NCI-H82 (cell line): ENCODE measurements around the gene CUEDC1.

ENCODE experiments used
- DNase-seq: peaks from one replicate; lab custom pipeline; 2025; lab: John Stamatoyannopoulos, UW

The CUEDC1 gene

DNA sequence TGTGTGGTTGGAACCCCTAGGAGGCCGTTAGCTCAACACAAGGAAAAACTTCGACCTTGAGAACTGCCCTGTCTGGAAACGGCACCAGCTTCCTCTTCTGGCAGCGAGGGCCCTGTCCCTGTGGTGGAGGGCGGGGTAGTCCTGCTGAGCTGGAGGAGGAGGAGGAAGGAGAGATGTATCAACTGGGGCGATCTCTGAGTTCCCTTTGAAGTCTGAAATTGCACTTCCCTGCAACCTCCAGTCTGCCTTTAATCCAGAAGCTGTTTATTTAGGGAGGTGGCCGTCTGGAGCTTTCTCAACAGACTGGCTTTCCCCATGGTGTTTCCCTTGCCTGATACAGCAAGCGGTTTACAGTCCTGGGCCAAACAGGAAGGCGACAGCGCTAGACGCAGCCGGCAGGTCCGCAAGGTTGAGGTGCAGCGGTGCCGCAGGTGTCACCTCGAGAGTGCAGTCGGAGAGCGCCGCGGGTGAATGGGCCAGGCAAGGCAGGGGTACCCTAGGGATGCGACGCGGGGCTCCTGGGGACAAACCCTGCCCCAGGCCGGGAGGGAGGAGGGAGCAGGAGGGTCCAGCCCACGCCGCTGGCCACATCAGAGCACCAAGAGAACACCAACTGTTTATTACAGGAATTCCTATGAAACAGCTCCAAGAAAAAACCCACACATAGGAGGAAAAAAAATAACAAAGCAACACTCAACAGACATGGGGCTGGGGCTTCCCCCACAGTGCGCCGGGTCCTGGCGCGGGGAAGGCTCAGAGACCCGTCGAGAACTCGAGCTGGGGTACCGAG lies 94.0 kb downstream of the CUEDC1 start:
- DNase-seq, result peak; percentile 78

GRCh38 chr17:57860414-57860999 lies 94.7 kb downstream of the CUEDC1 start:
- DNase-seq, result no peak

- DNase-seq, result no peak
Observed at GRCh38 chr17:57859601-57860413, 95.4 kb downstream of the CUEDC1 start.

- DNase-seq, result no peak
Observed at GRCh38 chr17:57858838-57859237, 96.4 kb downstream of the CUEDC1 start.

DNA sequence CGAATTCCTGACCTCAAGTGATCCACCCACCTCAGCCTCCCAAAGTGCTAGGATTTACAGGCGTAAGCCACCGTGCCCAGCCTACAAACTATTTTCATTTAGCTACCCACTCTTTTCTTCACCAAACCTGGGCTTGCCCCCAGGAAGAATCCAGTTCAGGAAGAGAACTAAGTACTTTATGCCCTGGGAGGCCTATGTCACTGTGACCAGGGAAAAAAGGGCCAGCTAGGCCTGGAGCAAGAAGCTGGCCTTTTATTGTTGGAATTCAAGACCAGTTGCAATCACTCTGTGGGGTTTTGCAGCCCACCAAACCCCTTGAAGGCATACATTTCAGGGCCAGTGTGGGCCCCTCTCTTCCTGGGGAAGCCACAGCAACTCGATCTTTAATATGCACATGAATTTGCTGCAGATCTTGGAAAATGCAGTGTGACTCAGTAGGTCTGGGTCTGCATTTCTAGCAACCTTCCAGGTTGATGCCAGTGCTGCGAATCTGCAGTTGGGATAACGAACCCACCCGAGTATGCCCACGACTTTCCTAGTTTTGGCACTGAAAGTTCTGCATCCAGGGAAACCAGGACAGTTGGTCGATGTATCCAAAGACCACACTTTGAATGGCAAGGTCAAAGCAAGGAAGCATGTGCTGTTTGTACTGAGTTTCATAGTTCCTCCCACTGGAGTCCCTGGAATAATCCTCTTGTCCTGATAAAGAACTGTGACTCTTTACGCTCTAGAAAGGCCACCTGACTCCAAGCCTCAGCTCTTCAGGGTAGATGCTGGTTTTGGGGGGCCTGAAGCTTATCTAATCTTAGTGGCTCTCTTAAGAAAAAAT lies 98.2 kb downstream of the CUEDC1 start:
- DNase-seq, result peak; percentile 42

DNA sequence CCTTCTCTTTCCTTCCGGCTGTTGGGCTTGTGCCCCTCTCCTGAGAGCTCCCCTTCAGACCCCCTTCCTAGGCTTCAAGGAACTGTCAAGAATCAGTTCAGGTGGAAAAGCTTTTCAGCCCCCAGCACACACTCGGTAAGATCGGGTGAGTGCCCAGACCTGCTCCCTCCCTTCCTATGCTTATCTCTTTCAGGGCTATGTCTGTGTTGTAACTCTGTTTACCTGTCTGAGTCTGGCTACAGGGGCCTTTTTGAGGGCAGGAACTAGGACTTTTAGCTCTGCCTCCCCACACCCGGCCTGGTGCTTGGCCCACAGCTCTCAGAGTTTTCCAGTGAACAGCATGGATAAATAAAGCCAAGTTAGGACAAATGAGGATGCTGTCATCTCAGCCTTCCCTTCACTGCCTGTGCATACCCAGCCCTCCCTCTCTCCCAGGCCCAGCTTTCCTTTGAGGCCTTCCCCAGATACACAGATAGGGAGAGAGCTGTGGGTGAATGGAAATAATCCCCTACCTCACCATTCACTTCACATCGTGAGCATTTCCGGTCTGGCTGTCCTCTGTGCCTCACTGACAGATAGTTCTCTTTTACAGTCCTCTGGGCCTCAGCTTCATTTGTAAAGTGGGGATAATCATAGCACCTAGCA lies 99.7 kb downstream of the CUEDC1 start:
- DNase-seq, result no peak

GRCh38 chr17:57853695-57854094 lies 101.5 kb downstream of the CUEDC1 start:
- DNase-seq, result no peak

- no peak for DNase-seq
Observed at GRCh38 chr17:57852955-57853328, 102.3 kb downstream of the CUEDC1 start.

GRCh38 chr17:57852092-57852954 lies 102.9 kb downstream of the CUEDC1 start:
- DNase-seq, result no peak

DNA sequence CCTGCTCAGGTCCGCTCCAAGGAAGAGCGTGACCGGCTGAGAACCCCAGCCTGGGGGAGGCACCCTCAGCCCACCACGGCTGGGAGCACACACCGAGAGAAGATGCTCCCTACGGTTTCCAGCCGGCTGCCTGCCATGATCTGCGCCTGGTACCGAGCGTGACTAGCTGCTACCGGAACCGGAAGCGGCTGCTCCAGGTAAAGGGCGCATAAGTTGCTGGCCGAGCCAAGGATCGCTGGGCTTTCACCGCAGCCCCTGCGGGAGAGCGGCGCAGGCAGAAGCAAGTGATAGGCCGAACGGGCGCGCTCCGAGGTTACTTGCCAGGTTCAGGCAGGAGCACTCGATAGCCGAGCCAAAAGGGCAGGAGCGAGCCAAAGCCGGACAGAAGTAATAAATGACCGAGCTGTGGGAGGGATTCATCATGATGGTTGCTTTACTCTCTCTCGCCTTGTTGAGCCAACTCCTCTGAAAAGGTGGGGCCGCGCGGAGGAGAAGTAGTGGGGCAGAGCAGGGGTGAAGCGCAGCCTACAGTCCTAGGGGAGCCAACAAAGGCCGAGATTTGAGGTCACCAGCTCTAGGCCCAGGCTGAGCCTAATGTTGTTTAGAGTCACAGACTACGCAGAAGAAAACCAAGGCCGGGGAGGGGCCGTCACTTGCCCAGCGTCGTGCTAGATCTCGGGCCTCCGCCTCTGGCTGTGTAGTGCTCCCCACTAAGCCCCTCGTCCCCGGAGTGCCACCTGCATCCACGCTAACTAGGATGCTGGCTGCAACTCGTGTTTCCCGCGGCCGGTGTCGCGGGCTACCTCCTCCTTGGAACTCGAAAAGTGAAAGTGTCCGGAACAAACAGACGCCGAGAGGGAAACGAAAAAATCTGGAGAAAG lies 105.1 kb downstream of the CUEDC1 start, which contains the start of gene MRPS23:
TSS of gene MRPS23 (minus strand) at position 171 of the 881 bp plus-strand sequence. CDS start at position 137, 34 bp downstream.
- DNase-seq, result peak; percentile 100

DNA sequence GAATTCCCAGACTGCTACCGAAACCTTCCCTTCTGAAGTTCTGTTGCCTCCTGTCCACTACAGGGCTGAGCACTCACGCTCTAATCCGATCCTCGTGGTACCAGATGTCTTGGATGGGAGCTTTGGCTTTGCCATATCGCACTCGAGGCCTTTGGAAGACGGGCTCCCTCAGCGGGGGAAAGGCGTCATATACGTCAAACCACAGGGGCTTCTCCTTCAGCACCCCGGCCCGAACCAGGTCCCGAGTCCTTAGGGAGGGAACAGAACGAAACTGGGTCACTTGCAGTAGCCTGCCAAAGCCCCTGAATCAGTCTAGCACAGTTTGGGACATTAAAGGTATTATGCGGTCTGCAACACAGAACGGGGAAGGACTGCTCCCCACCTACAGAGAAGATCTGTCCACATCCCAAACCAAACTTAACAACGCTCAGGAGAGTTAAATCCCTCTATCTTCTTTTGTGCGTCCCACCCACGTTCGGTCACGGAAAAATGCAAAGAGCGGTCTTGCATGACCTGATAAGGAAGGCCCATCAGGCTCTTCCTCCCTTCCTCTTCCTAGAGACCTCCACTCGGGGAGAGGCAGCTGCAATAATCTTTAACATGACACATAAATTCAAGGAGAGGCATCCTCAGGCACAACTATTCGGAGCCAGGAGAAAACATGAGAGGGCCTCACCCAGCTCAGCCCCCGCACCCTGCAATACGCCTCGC lies 105.9 kb downstream of the CUEDC1 start:
- DNase-seq, result peak; percentile 92

DNA sequence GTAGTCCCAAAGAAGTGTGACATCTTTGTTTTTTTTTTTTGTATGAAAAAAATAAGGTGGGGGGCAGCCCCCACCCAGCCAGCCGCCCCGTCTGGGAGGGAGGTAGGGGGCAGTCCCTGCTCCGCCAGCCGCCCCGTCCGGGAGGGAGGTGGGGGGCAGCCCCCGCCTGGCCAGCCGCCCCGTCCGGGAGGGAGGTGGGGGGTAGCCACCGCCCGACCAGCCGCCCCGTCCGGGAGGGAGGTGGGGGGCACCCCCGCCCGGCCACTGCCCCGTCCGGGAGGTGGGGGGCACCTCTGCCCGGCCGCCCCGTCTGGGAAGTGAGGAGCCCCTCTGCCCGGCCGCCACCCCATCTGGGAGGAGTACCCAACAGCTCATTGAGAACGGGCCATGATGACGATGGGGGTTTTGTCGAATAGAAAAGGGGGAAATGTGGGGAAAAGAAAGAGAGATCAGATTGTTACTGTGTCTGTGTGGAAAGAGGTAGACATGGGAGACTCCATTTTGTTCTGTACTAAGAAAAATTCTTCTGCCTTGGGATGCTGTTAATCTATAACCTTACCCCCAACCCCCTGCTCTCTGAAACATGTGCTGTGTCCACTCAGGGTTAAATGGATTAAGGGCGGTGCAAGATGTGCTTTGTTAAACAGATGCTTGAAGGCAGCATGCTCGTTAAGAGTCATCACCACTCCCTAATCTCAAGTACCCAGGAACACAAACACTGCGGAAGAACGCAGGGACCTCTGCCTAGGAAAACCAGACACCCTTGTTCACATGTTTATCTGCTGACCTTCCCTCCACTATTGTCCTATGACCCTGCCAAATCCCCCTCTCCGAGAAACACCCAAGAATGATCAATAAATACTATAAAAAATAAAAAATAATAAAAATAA lies 108.9 kb downstream of the CUEDC1 start:
- peak; percentile 87 for DNase-seq

GRCh38 chr17:57842280-57842679 lies 112.9 kb downstream of the CUEDC1 start:
- DNase-seq, result no peak

- no peak for DNase-seq
Observed at GRCh38 chr17:57839571-57839923, 115.7 kb downstream of the CUEDC1 start.

GRCh38 chr17:57838857-57839570 lies 116.2 kb downstream of the CUEDC1 start:
- DNase-seq, result no peak

DNA sequence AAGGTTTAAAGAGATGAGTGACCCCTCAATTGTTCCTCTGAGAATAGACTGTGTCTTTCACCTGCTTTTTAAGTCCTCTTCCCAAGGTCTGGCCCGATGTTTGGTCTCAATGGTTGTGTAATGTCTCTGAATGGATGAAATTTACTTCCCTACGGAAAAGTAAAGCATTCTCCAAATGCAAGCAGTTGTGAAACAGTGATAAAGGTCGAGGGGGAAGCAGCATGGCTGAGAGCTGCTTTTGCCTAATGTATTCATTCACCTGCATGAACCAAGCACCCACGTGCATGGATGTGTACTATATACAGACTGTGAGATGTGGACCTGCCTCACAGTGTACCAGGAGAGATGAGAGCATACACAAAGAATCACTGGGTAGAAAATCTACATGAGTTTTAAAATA lies 116.8 kb downstream of the CUEDC1 start:
- DNase-seq, result no peak

- no peak for DNase-seq
Observed at GRCh38 chr17:57835333-57835900, 119.8 kb downstream of the CUEDC1 start.
